NCI-H1694 treated with DMSO at 0.1 percent for 48 hours (cell line): ENCODE measurements around the gene DEPP1.
A peak's percentile ranks its signal among the peaks of the same experiment; 100 is the strongest.

Experiments
- DNase-seq: peaks from one replicate; lab custom pipeline; 2025; lab: John Stamatoyannopoulos, UW

Gene DEPP1

DNA sequence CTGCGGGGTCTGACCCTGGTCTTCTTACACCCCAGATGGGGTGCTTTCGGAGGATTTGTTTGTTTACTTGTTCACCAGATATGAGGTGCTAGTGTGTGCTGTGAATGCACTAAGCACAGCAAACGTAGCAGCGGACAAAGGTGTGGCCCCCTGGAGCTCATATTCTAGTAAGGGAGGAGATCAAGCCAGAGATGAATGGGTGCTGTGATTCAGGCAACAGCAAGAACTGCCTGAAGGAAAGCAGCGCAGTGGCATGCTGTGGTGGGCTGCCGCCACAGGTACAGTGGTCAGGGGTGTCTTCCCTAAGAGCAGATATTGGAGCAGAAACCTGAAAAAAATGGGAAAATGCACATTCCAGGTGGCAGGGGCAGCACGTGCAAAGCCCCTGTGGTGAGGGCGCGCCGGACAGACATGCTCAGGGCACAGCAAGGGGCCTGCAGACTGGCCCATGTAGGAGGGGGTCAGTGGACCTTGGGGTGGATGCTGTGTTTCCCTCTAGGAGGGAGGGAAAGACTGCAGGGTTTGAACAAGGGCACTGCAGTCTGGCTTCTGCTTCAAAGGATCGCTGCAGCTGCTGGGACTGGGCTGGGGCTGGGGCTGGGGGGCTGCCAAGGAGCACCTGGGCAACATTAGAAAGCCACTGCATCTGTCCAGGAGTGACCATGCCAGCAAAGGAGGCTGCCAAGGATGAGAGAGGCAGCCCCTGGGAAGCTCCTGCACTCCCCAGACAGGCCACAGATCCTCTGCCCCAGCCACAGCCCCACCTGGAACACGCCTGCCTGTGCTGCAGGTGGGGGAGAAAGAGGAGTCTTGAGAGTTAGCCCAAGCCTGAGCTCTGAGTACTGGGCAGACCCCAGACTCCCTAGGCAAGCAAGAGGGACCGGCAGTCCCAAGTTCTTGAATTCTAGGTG lies 927 bp upstream of the DEPP1 start:
- DNase-seq: no peak

DNA sequence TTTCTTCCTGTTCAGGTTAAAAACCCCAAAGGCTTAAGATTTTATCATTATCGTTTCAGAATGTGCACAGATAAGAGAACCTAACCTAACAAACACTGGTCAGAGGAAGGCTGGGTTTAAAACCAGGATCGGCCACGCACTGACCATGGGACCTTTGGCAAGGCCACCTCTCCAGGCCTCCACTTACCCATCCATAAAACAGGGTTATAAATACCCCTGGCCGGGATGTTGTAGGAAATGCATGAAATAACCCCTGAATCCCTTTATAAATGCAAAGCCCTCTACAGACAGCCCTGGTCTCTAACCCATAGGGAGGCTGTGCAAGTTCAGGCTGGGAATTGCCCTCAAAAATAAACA lies 418 bp downstream of the DEPP1 start:
- no peak for DNase-seq

DNA sequence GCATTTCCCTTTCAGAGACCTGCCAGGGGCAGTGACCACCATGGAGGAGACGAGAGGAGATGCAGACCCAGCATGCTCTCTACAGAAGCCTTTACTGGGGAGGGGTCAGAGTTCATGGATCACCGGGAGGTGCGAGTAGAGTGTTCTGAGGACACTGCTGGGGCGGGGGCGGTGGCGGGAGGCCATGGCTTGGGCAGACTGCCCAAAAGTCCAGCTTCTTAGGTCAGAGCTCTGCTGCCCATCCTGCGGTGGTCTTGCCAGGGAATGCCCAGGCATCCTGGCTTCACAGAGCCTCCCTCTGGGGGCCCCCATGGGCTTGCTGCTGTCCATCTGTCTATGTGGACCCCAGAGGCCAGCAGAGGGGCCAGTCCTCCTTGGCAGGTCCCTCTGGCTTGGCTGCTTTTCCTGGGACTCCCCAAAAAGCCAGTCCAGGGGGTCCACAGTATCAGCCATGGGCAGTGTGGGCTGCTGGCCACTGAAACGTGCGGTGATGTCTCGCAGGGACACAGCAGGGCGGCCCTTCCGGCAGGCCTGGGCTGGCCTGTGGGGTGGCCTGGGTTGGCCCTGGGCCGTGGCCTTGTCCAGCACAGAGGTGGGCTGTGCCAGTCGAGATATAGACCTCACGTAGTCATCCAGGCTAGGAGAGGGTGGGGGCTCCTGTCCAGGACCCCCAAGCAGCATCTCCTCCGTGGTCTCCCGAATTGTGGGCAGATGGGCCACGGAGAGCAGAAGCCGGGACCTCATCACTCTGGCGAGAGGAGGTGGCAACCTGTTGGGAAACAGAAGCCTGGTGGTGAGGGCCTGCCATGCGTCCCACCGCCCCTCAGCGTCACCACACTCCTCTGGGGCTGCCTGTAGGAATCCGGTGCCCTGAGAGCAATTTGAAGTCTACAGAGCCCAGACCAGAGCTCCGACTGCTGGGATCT lies 1.1 kb downstream of the DEPP1 start:
- no peak for DNase-seq

DNA sequence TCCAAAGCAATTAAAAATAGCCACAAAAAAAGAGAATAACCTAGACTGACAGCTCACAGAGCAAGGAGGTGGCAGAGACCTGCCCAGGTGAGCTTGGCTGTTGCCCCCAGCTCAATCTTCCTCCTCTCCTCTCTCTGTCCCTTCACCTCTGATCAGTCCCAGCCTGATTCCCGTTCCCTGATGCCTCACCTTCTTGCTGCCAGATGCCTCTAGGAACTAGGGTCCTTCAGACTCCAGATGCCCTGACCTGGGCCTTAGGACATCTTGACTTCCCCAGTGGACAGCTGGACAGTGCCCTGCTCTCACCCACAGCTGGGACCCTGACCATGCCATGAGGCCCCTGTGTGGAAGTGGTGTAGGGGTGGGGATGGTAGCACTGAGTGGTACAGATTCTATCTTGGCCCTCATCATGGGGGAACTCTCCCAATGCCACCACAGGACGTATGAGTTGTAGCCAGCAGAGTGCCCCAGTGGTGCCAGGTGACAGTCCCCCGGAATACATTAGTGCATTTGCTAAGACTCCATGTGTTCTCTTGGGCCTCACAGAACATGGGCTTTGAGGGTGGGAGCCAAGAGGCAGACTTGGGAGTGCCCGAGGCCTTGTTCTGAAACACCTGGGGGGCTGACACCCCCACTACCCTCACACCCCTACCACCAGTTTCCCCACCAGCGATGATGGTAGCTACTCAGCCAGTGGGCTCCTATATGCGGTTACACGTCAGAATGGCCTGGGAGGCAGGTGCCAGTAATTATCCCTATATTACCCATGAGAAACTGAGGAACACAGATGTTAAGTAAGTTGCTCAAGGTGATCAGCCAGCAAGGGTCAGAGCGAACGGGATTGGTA lies 2.0 kb downstream of the DEPP1 start:
- DNase-seq: no peak

DNA sequence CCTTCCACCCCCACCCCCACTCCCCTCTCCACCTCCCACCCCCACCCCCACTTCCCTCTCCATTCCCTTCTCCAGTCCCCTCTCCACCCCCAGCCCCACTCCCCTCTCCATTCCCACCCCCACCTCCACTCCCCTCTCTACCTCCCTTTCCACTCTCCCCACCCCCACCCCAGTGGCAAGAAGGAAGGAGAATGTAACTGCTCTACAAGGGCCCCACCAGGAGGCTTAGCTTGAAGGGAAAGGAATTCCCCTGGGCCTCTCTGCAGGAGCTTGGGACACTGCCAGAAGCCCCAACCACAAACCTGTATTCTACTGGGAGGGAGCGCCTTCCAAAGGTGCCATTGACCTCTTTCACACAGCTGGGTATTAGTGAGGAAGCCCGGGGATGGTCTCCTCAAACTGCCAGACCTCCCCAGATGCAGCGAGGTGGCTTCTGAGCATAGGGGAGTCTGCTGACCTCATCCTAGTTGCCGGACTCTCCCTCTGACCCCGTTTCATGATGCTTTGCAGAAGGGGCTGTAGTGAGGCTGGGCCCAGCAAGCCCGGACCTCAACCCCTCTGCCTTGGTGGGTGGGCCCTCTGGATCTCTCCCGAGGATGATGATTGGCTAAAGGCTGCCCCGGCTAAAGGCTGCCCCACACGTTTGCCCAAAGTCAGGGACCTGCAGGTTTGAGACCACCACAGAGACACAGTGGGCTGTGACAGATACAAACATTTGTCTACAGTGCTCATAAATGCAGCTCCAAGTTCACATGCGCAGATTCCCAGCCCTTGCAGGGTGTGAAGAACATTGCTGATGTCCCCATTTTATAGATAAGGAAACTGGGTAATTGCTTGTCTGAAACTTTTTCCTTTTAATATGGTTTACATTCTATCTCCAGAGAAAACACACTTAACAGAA lies 2.9 kb downstream of the DEPP1 start:
- DNase-seq: peak; percentile 9

DNA sequence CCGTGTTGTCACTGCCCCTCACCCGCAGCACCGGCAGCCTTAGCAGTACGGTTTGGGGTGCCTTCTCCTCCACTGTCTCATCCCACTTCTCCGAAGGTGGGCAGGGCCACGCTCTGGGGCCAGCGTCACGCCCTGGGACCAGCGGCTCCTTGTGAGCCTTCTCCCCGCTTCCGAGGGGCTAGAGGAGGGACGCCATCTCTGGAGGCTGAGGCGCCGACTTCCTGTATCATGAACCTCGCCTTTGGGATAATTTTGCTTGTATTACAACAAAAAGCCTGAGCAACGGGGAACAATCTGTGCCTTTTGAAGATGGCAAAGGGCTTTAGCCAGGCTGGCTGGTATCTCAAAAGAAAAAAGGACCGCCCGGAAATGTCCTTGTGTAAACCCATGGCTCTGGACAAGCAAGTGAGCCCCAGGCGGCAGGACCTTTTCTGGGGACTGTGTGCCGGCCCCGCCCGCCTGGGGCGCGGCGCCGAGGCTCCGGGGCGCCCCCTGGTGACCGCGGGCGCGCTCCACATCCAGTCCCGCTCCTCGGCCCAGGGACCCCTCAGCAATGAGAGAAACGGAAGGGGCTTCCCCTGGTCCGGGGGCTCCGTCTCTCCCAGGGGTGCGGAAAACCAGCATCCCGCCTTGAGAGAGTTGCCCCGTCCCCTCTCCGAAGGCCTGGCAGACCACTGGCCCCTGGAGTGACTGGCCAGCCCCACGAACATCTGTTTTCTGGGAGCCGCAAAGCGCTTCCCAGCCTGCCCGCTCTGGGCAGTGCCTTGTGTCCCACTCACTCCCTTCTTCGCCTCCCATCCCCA lies 3.8 kb downstream of the DEPP1 start:
- peak; percentile 47 for DNase-seq

DNA sequence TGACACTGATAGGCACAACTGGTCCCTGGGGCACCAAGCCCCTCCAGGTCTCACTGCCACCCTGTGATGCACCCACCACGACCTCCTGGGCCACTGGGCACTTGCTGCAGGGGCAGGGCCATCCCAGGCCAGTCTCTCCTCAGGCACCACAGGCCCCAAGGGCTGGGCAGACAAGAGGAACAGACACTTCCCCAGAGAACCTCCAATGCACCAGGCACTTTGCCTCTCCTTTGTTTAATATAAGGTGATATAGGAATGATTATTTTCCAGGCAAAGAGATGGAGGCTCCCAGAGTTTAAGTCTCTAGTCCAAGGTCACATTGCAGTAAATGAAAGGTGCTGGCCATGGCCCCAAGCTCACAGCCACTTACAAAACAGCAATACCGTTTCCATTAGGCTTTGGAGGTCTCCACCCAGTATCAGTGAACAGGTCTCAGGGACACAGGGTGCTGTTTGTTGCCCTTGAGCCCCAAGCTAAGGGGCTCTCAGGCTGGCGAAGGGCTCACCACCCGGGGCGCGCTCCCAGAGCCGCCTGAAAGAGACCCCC lies 4.5 kb downstream of the DEPP1 start:
- no peak for DNase-seq

DNA sequence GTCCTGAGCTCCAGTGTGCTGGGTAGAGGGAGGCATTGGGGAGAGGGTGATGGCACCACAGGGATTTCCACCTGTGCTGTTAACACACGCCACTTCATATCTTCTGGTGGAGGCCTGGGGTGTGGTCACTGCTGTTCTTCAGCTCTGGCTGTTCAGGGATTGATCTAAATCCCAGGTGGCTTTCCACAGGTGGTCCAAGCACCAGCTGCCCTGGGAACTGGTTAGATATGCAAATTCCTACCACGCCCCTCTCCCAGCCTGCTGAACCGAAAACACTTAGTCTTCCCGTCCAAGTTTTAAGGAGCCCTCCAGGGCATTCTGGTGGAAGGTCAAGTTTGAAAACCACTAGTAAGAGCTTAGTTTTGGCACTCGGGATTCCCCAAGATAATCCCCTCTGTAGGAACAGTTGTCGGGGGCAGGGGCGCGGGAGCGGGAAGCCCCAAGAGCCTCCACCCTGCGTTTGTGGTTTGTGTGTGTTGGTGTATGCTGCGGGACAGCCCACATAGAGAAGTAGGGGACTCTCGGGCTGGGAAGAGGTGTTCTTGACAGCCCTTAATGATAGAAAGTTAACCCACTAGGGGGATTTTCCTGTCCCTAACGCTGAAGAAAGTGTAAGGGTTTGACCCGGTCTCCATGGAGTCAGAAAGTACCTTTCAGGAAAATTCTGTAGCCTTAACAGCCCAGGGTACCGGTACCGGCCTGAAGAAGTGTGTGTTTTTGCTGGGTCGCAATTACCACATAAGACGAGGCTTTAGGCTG lies 5.1 kb downstream of the DEPP1 start:
- no peak for DNase-seq

DNA sequence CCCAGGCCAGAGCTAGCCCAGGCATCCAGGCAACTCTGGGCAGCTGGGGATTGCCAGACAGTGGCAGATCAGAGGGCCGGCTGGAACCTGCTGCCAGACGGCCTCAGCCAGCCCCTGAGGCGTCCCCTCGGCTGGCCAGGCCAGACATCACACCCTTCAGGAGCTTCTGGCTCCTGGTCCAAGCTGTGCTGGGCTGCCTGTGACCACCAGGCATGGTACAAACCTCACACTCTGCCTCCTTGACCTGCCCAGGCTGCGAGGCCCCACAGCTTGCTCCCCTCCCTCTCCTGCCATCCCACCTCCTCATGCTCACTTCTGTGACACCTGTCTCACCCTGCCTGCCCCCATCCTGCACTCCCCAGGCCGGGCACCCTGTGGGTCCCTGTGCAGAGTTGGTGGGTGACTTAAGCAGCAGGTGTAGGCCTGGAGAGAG lies 5.7 kb downstream of the DEPP1 start:
- no peak for DNase-seq

DNA sequence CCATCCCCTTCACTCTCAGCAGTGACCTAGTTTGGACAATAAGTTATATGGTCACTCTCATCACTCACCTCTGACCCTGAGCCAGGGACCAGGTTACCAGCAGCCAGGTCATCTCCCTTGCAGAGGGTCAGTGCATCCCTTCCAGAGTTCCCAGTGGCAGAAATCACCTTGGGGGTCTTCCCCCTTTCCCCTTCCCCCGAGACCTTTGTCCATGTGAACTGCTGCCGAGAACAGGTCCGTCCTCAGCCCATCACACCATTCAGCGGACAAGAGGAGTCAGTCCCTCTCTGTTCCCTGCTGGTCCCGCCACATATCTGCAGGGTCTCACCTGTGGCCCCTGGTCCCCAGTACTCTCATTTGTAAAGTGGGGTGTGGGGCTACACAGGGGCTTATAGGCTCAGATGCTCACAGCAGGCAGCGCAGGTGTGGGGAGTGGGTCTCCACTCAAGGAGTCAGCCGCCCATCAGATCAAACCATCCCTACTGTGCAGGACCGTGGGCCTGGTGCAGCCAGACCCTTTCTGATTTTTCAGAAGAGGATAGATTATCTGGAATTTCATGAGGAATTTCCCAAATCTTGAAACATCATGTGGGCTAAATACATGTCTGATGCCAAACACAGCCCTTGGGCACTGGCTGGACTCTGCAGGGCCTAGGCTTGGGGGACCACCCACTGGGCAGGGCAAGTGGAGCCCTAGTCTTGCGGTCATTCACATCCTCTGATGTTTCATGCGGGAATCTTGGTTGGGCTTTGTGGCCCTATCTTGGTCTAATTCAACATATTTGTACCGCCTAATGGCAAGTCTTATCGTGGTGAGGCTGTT lies 6.5 kb downstream of the DEPP1 start:
- no peak for DNase-seq

DNA sequence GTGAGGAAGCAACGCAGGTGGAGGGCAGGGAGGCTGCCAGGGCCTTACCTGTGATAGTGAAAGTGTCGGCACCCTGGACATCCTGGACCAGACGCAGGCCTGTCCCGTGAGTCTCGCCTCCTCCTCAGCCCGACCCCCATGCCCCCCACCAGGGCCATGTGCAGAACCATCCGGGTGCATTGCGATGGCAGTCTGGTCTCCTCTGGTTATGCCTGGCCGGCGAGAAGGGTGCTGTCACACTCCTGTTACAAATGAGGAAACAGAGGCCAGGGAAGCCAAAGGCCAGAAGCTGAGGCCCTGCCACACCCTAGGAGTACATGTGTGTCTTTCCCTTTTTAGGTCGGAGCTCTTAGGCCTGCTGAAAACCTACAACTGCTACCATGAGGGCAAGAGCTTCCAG lies 7.2 kb downstream of the DEPP1 start:
- no peak for DNase-seq

DNA sequence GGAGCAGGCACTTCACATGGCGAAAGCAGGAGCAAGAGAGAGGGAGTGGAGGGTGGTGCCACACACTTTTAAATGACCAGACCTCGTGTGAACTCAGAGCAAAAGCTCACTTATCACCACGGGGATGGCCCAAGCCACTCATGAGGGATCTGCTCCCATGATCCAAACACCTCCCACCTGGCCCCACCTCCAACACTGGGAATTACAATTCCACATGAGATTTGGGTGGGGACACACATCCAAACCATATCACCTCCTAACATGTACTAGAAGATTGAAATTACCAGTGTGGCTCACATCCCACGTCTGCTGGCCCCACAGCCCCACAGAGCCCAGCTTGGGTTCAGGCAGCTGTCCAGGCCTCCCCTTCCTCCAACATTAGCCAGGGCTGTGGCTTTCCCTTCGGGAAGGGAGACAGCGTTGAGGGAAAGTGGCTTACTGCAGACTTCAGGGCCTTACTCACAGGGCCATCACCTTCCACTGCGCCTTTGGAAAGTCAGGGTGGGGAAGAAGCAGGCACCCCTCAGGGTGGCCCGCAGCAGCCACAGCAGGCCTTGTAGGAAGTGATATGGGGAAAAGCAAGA lies 7.7 kb downstream of the DEPP1 start:
- no peak for DNase-seq

DNA sequence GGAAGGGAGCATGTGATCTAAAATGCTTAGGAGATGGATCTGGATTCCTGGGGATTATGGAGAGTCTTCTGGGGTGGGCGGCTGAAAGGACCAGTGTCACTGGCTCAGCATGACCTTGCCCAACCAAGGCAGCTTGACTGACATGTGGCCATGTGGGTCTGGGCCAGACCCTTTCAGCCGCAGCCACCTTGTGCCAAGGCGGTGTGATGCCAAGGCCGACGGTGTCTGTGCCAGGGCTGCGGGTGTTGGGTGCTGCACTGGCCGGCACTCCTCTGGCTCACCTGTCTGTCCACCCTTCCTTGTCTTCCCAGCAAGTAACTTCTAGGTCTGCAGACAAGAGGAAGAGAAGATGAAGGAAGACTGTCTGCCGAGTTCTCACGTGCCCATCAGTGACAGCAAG lies 8.8 kb downstream of the DEPP1 start:
- no peak for DNase-seq

DNA sequence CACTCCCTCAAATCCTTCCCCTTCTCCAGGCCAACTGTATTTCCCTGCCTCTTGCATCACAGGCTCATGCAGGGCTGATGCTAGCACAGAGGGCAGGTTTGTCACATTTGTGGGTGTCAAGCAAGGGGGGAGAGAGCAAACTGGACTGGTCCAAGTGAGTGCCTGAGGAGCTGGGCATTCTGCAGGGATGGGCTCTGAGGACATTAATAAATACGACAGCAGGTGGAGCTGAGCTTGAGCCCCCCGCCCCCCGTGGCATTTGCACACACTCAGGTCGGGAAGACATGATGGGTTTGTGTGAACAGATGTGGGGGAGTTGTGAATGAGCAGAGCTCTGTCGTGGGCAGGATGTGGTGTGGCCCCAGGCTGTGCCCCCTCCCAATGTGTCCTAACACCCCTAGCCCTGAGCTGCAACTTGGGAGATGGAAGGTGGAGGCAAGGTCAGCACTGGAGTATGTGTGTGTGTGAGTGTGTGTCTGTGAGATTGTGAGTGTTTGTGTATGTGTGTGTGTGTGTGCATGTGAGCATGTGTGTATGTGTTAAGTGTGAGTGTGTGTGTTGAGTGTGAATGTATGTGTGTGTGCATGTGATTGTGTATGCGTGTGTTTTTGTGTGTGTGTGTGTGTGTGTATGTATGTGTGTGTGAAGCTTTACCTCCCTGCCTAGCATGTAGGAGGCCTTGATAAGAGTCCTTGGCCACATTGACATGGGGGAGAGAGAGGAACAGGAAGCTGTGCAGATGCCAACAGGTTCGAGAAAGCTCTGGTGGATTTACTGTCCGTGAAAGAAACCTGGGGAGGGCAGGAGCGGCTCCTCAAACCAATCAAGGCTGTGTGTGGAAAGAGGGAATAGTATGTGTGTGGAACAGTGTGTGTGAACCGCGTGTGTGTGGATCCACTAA lies 9.9 kb downstream of the DEPP1 start:
- no peak for DNase-seq

DNA sequence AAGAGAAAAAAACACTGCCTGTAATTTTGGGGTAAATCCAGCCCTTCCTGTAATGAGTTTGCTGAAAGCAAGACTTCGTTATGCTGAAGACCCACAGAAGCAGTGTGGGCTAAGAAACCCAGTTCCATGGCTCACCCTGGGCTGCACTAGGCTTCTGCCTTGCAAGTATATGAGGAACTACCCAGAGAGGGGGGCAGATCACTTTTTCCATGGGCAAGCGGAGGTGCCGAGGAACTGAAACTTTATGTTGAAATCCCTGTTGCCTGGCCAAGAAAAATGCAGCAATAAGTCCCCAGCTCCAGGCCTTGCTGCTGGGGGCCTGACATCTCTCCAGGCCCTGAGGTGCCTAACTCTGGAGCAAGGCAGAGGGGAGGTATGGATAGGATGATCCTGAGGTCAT lies 10.5 kb downstream of the DEPP1 start:
- DNase-seq: no peak

DNA sequence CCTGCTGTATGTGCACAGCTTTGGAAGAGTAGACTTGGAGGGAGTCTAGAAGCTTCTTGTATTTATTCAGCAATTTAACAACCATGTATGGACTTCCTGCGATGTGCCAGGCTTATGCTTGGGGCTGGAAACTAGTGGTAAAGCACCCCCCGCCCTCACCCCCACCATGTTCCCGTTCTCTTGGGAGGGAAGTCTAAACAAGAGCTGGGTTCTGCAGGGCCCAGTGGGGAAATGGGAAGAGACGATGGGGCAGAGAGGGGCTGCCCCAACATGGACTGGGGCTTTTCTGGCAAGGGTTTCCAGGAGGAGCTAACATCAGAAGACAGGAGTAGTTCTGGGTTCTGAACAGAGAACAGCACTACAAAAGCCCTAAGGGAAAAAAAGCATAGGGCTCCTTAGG lies 11.0 kb downstream of the DEPP1 start:
- DNase-seq: no peak
